Measurements from ENCODE around the gene MVP.
"Not testable (repeated sequence)": the region's sequence is repeated elsewhere in the genome, so short reads cannot be mapped to it uniquely, and the experiment has no call there.

MVP gene

GRCh38 chr16:29820271-29820701, at the start of gene MVP:
Gene MVP (plus strand): TSS chr16:29820462. CDS start chr16:29830550, 10,088 bp downstream.
- Histone ChIP-seq H3K4me3 (ENCODE audit: low read length) (no peak within 1 kb of the TSS), H3K36me3 (ENCODE audit: control insufficient read depth, insufficient read depth, low read length) (peaks cover 6% of the 10 kb centered on the region), H3K9me3 (ENCODE audit: control insufficient read depth, insufficient read depth, low read length) (no peaks in the 10 kb centered on the region), H3K27me3 (ENCODE audit: control insufficient read depth, insufficient read depth, low read length) (no peaks in the 10 kb centered on the region), H3K27ac (ENCODE audit: low read length) (no peak within 1 kb of the TSS), H3K4me1 (ENCODE audit: control insufficient read depth, insufficient read depth, low read length) (no peaks in the 10 kb centered on the region)
- no peak for DNase-seq (ENCODE audit: low read depth, low spot score)
- WGBS (ENCODE audit: insufficient coverage, insufficient read length): no CpG with 5 or more reads among the region's 4 CpGs

- no CpG with 5 or more reads among the region's 7 CpGs for WGBS (ENCODE audit: insufficient coverage, insufficient read length)
- H3K27me3 ChIP-seq (ENCODE audit: control insufficient read depth, insufficient read depth, low read length); H3K4me3 ChIP-seq (ENCODE audit: low read length); H3K36me3 ChIP-seq (ENCODE audit: control insufficient read depth, insufficient read depth, low read length); H3K9me3 ChIP-seq (ENCODE audit: control insufficient read depth, insufficient read depth, low read length); H3K4me1 ChIP-seq (ENCODE audit: control insufficient read depth, insufficient read depth, low read length); H3K27ac ChIP-seq (ENCODE audit: low read length); DNase-seq (ENCODE audit: low read depth, low spot score): not testable (repeated sequence)
Observed at GRCh38 chr16:29772330-29772729, 47.9 kb upstream of the MVP start.

- no peaks in the 10 kb centered on the region for H3K9me3 ChIP-seq (ENCODE audit: control insufficient read depth, insufficient read depth, low read length)
- H3K4me3 ChIP-seq (ENCODE audit: low read length): no peak overlapping the region
- no peak for DNase-seq (ENCODE audit: low read depth, low spot score)
- no CpG with 5 or more reads among the region's 5 CpGs for WGBS (ENCODE audit: insufficient coverage, insufficient read length)
- no peaks in the 10 kb centered on the region for H3K36me3 ChIP-seq (ENCODE audit: control insufficient read depth, insufficient read depth, low read length)
- H3K27me3 ChIP-seq (ENCODE audit: control insufficient read depth, insufficient read depth, low read length): no peaks in the 10 kb centered on the region
- no peak overlapping the region for H3K27ac ChIP-seq (ENCODE audit: low read length)
- 0 out of 2 replicates have a peak, but pooled peaks cover 1% of the 10 kb centered on the region for H3K4me1 ChIP-seq (ENCODE audit: control insufficient read depth, insufficient read depth, low read length)
Observed at GRCh38 chr16:29774730-29775129, 45.5 kb upstream of the MVP start.

- H3K9me3 ChIP-seq (ENCODE audit: control insufficient read depth, insufficient read depth, low read length): no peaks in the 10 kb centered on the region
- H3K27me3 ChIP-seq (ENCODE audit: control insufficient read depth, insufficient read depth, low read length): no peaks in the 10 kb centered on the region
- H3K27ac ChIP-seq (ENCODE audit: low read length): no peak overlapping the region
- no CpG with 5 or more reads among the region's 4 CpGs for WGBS (ENCODE audit: insufficient coverage, insufficient read length)
- no peak overlapping the region for H3K4me3 ChIP-seq (ENCODE audit: low read length)
- no peaks in the 10 kb centered on the region for H3K36me3 ChIP-seq (ENCODE audit: control insufficient read depth, insufficient read depth, low read length)
- H3K4me1 ChIP-seq (ENCODE audit: control insufficient read depth, insufficient read depth, low read length): 0 out of 2 replicates have a peak, but pooled peaks cover 1% of the 10 kb centered on the region
- DNase-seq (ENCODE audit: low read depth, low spot score): no peak
Observed at GRCh38 chr16:29775742-29776408, 44.4 kb upstream of the MVP start.

- no peaks in the 10 kb centered on the region for H3K27me3 ChIP-seq (ENCODE audit: control insufficient read depth, insufficient read depth, low read length)
- no peak within 1 kb of the TSS for H3K4me3 ChIP-seq (ENCODE audit: low read length)
- H3K4me1 ChIP-seq (ENCODE audit: control insufficient read depth, insufficient read depth, low read length): 0 out of 2 replicates have a peak, but pooled peaks cover 1% of the 10 kb centered on the region
- no peaks in the 10 kb centered on the region for H3K9me3 ChIP-seq (ENCODE audit: control insufficient read depth, insufficient read depth, low read length)
- no peak within 1 kb of the TSS for H3K27ac ChIP-seq (ENCODE audit: low read length)
- DNase-seq (ENCODE audit: low read depth, low spot score): no peak
- no CpG with 5 or more reads among the region's 10 CpGs for WGBS (ENCODE audit: insufficient coverage, insufficient read length)
- no peaks in the 10 kb centered on the region for H3K36me3 ChIP-seq (ENCODE audit: control insufficient read depth, insufficient read depth, low read length)
Observed at GRCh38 chr16:29777576-29778350, 42.5 kb upstream of the MVP start, which contains the start of gene ZG16. Gene ZG16 (plus strand): TSS chr16:29778256. CDS start chr16:29779267, 1,011 bp downstream.

GRCh38 chr16:29779474-29779873, 40.8 kb upstream of the MVP start:
- Histone ChIP-seq H3K9me3 (ENCODE audit: control insufficient read depth, insufficient read depth, low read length) (no peaks in the 10 kb centered on the region), H3K4me3 (ENCODE audit: low read length) (no peak overlapping the region), H3K27ac (ENCODE audit: low read length) (no peak overlapping the region), H3K36me3 (ENCODE audit: control insufficient read depth, insufficient read depth, low read length) (no peaks in the 10 kb centered on the region), H3K4me1 (ENCODE audit: control insufficient read depth, insufficient read depth, low read length) (0 out of 2 replicates have a peak, but pooled peaks cover 1% of the 10 kb centered on the region), H3K27me3 (ENCODE audit: control insufficient read depth, insufficient read depth, low read length) (no peaks in the 10 kb centered on the region)
- no peak for DNase-seq (ENCODE audit: low read depth, low spot score)
- WGBS (ENCODE audit: insufficient coverage, insufficient read length): no CpG with 5 or more reads among the region's 10 CpGs

GRCh38 chr16:29783094-29783953, 36.9 kb upstream of the MVP start:
- not testable (repeated sequence) for DNase-seq (ENCODE audit: low read depth, low spot score); H3K27ac ChIP-seq (ENCODE audit: low read length)
- WGBS (ENCODE audit: insufficient coverage, insufficient read length): no CpG with 5 or more reads among the region's 13 CpGs

GRCh38 chr16:29784157-29784556, 36.1 kb upstream of the MVP start:
- Histone ChIP-seq H3K4me1 (ENCODE audit: control insufficient read depth, insufficient read depth, low read length) (0 out of 2 replicates have a peak, but pooled peaks cover 1% of the 10 kb centered on the region), H3K27ac (ENCODE audit: low read length) (no peak overlapping the region), H3K36me3 (ENCODE audit: control insufficient read depth, insufficient read depth, low read length) (no peaks in the 10 kb centered on the region), H3K4me3 (ENCODE audit: low read length) (no peak overlapping the region), H3K27me3 (ENCODE audit: control insufficient read depth, insufficient read depth, low read length) (no peaks in the 10 kb centered on the region), H3K9me3 (ENCODE audit: control insufficient read depth, insufficient read depth, low read length) (no peaks in the 10 kb centered on the region)
- WGBS (ENCODE audit: insufficient coverage, insufficient read length): no CpG with 5 or more reads among the region's 2 CpGs
- DNase-seq (ENCODE audit: low read depth, low spot score): no peak

More at GRCh38 chr16:29783094-29783953, 36.9 kb upstream of the MVP start:
- not testable (repeated sequence) for H3K27me3 ChIP-seq (ENCODE audit: control insufficient read depth, insufficient read depth, low read length); H3K9me3 ChIP-seq (ENCODE audit: control insufficient read depth, insufficient read depth, low read length); H3K36me3 ChIP-seq (ENCODE audit: control insufficient read depth, insufficient read depth, low read length); H3K4me3 ChIP-seq (ENCODE audit: low read length); H3K4me1 ChIP-seq (ENCODE audit: control insufficient read depth, insufficient read depth, low read length)

GRCh38 chr16:29784901-29785500, 35.3 kb upstream of the MVP start:
- H3K4me1 ChIP-seq (ENCODE audit: control insufficient read depth, insufficient read depth, low read length): no peaks in the 10 kb centered on the region
- no peaks in the 10 kb centered on the region for H3K9me3 ChIP-seq (ENCODE audit: control insufficient read depth, insufficient read depth, low read length)
- H3K27ac ChIP-seq (ENCODE audit: low read length): no peak overlapping the region
- H3K4me3 ChIP-seq (ENCODE audit: low read length): no peak overlapping the region; the same call in 1 of the 2 replicates
- H3K36me3 ChIP-seq (ENCODE audit: control insufficient read depth, insufficient read depth, low read length): no peaks in the 10 kb centered on the region
- no CpG with 5 or more reads among the region's 38 CpGs for WGBS (ENCODE audit: insufficient coverage, insufficient read length)
- no peaks in the 10 kb centered on the region for H3K27me3 ChIP-seq (ENCODE audit: control insufficient read depth, insufficient read depth, low read length)
- DNase-seq (ENCODE audit: low read depth, low spot score): peak; percentile 86

GRCh38 chr16:29787155-29787554, 33.1 kb upstream of the MVP start:
- H3K4me3 ChIP-seq (ENCODE audit: low read length); H3K27me3 ChIP-seq (ENCODE audit: control insufficient read depth, insufficient read depth, low read length): not testable (repeated sequence)
- no CpG with 5 or more reads among the region's 4 CpGs for WGBS (ENCODE audit: insufficient coverage, insufficient read length)

More at GRCh38 chr16:29787155-29787554, 33.1 kb upstream of the MVP start:
- H3K36me3 ChIP-seq (ENCODE audit: control insufficient read depth, insufficient read depth, low read length); H3K27ac ChIP-seq (ENCODE audit: low read length); DNase-seq (ENCODE audit: low read depth, low spot score); H3K9me3 ChIP-seq (ENCODE audit: control insufficient read depth, insufficient read depth, low read length); H3K4me1 ChIP-seq (ENCODE audit: control insufficient read depth, insufficient read depth, low read length): not testable (repeated sequence)
